Stimulated activated CD8-positive, alpha-beta memory T cell treated with anti-CD3 and anti-CD28 coated beads, Interleukin-7, amount 100 ng/mL, for 24 hours (primary cell): ENCODE measurements around the gene RFPL3.
"Not testable (repeated sequence)": the region's sequence is repeated elsewhere in the genome, so short reads cannot be mapped to it uniquely, and the experiment has no call there.

ENCODE experiments used
- DNase-seq: peaks from one replicate; pipeline ENCODE4 v3.0.0-alpha.2; 2020; ENCODE audit warnings: low read depth

Gene RFPL3

GRCh38 chr22:32353840-32354239 lies 3.8 kb upstream of the RFPL3 start:
- no peak for DNase-seq

- no peak for DNase-seq
Observed at GRCh38 chr22:32354360-32355351, 3.0 kb upstream of the RFPL3 start.

GRCh38 chr22:32355760-32356159 lies 1.9 kb upstream of the RFPL3 start:
- no peak for DNase-seq

GRCh38 chr22:32360096-32360495 lies 2.4 kb downstream of the RFPL3 start:
- not testable (repeated sequence) for DNase-seq

GRCh38 chr22:32361257-32361656 lies 3.6 kb downstream of the RFPL3 start:
- no peak for DNase-seq

GRCh38 chr22:32364210-32364609 lies 6.5 kb downstream of the RFPL3 start:
- no peak for DNase-seq

GRCh38 chr22:32375678-32376450 lies 18.2 kb downstream of the RFPL3 start:
- DNase-seq = no peak

- DNase-seq = no peak
Observed at GRCh38 chr22:32376681-32377080, 19.0 kb downstream of the RFPL3 start.

- DNase-seq = no peak
Observed at GRCh38 chr22:32378707-32379272, 21.1 kb downstream of the RFPL3 start.

GRCh38 chr22:32380991-32381390 lies 23.3 kb downstream of the RFPL3 start:
- no peak for DNase-seq

GRCh38 chr22:32385681-32386080 lies 28.0 kb downstream of the RFPL3 start:
- DNase-seq = no peak

GRCh38 chr22:32389685-32390084 lies 32.0 kb downstream of the RFPL3 start:
- DNase-seq = no peak

GRCh38 chr22:32395107-32395506 lies 37.4 kb downstream of the RFPL3 start:
- DNase-seq = no peak

GRCh38 chr22:32396255-32396654 lies 38.6 kb downstream of the RFPL3 start:
- DNase-seq = no peak

GRCh38 chr22:32396746-32397145 lies 39.1 kb downstream of the RFPL3 start:
- DNase-seq = no peak

- no peak for DNase-seq
Observed at GRCh38 chr22:32401486-32401885, 43.8 kb downstream of the RFPL3 start.

GRCh38 chr22:32404021-32404420 lies 46.4 kb downstream of the RFPL3 start:
- no peak for DNase-seq

- no peak for DNase-seq
Observed at GRCh38 chr22:32407312-32407711, 49.6 kb downstream of the RFPL3 start.

GRCh38 chr22:32407936-32408335 lies 50.3 kb downstream of the RFPL3 start:
- no peak for DNase-seq

- no peak for DNase-seq
Observed at GRCh38 chr22:32409977-32410376, 52.3 kb downstream of the RFPL3 start.

GRCh38 chr22:32410459-32410858 lies 52.8 kb downstream of the RFPL3 start:
- no peak for DNase-seq
